Right lobe of liver (tissue), 4 donors: Measurements from ENCODE around the gene PAX9.

Experiments used
- CTCF ChIP-seq, 4 donors: fragments of 200-600 bp in 3 of 4; fragments of 450-650 bp in 1 of 4; IDR thresholded peaks; one replicate each; pipeline versions ENCODE4 v1.5.1 to v1.8.0; 2016 to 2022; ENCODE audit warnings: antibody characterized with exemption in 4 of 4, mild to moderate bottlenecking in 2 of 4
- POLR2A ChIP-seq: fragments of 450-650 bp; IDR thresholded peaks from one replicate; pipeline ENCODE4 v1.6.1; 2017; ENCODE audit warnings: antibody characterized with exemption, mild to moderate bottlenecking
- donor health status: DM: no; HTN: no; CAD: no.
- donor health status: DM: no; HTN: no; CAD: no.
- donor health status: DM: no; HTN: yes; CAD: no.

GRCh38 chr14:36663404-36664321, 2.0 kb downstream of the PAX9 start:
- TF ChIP-seq CTCF (IDR thresholded peaks at IDR 0.05) = no peak
- TF ChIP-seq POLR2A = no peak
